HG03039 (cell line): ENCODE results near the gene RBBP7.

Experiments
- ATAC-seq: cut with Tn5 transposase; IDR thresholded peaks from one replicate; pipeline ENCODE4 v1.9.1; 2021; ENCODE audit warnings: mild to moderate bottlenecking, moderate library complexity; ENCODE audit not compliant: unreplicated experiment

Gene RBBP7

DNA sequence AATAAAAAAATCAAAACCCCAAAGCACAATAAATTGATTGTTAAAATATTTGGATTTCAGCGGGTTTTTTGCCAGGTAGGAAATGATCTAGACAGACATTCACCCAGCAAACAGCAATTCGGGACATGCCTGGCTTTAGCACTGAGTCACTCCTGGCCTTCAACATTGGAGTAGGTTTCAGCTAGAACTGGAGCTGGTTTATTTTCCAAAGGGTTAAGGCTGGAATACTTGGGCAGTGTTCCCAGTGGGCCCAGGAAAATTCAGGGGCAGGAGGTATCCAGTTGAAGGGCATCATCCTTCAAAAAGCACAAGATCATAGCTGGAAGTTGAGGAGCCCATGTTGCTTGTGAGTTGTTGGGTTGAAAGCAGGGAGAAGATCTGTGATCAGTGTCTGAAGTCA, 42.9 kb downstream of the RBBP7 start:
- ATAC-seq: no peak

DNA sequence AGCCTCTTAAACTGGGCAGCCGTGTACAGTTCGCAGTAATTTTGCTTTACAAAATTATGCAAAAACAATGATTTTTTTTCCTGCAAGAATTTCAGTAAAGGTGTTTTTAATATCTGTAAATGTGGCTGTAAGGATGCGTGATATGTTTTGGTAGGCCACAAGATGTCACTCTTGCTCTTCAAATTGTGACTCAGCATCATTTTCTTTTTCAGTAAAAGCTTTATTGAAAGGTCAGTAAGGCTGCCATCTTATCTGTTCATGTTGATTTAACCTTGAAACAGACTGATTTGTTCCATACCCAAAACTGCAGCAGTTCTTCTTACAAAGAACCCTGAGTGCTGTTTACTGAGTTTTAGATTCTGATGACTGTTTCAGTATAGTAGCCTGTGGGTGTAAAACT, 44.0 kb downstream of the RBBP7 start:
- ATAC-seq: no peak

DNA sequence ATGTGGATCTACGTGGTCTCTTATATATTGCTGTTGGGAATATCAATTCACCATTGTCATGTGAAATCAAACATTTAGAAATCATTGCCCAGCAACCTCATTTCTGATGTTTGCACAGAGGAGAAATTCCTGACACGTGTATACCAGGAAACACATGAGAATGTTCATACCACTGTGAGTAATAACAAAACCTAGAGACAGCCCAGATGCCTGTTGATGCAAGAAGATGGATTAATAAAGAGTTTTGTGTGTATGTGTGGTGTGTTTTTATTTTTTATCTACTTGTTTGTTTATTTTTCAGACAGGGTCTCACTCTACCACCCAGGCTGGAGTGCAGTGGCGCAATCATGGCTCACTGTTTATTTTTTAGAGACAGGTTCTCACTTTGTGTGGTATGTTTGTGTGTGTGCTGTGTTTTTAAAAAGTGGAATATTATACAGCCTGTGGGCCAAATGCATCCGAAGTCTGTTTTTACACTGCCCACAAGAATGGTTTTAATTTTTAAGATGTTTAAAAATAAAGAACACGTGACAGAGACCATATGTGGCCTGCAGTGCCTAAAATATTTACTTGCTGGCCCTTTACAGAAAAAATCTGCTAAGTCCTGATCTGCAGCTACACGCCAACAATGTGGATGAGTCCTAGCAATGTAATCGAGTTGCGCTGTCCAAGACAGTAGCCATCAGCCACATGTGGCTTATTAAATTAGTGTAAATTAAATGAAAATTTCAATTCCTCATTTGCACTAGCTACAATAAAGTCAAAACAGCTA, 44.7 kb downstream of the RBBP7 start:
- no peak for ATAC-seq

DNA sequence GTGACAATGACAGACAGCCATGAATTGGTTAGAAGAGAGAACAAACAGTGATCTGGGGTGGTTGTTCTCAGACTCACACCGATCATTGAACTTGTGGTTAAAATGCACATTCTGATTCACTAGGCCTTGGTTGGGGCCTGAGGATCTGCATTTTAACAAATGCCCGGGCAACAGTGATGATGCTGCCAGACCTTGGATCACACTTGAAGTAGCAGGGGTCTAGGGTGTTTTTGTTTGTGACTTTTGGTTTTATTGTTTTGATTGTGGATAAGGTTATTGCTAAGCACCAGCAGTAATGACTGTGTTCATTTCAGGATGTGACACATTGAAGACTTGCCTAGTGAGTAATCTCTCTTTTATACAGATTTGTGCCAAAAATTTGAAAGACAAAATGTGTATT, 47.4 kb downstream of the RBBP7 start:
- no peak for ATAC-seq

DNA sequence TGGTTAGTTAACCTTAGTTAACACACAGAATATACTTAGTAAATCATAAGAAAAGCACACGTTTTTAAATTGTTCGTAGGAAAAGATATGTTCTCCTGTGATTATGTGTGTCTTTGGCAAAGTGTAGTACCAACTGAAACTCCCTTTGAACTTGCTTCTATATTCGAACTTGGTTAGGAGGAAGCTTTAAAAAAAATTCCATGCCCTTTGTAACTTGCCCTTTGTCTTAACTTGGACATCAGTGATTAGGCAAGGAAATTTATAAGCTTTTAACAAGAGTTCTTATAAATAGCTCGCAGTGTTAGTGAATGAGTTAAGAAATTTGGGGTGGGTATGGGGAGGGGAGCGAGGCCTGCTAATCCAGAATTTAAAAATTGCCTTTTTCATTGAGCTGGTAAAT, 50.5 kb downstream of the RBBP7 start:
- no peak for ATAC-seq

DNA sequence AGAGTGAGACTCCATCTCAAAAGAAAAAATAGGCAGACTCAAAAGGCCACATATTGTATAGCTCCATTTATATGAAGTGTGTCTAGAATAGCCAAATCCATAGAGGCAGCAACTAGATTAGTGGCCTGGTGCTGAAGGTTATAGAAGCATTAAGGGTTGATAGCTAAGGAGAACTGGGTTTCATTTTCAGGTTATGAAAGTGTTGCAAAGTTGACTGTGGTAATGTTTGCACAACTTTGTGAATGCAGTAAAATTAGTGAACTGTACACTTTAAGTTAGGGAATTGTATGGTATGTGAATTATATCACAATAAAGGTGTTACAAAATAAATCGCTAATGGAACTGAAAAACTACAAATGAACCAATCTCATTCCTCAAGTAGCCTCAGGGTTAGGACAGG, 55.6 kb downstream of the RBBP7 start:
- no peak for ATAC-seq

DNA sequence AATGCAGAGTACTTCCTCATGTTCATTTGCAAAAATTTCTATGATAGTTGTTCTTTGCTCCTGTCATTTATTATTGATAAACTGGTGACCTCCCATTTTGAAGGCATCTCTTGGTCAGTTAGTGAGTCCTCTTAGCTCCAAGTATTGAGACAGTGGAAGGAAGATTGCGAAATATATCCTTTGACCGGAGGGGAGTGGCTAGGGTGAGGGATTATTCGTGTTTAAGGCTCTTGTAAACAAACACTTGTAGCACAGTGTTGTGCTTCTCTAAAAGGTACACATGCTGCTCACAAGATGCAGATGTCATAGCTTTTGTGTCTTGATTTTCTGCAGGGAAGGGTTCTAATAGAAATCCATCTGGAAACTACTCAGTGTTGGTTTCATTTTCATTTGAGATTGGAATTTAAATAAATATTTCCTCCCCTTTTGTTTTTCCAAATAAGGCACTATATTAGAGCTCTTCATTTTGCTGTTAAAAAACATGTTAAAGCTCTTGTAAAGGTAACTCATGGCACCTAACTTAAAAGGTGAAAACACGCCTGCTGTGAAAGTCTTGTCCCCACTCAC, 62.1 kb downstream of the RBBP7 start:
- ATAC-seq: no peak

DNA sequence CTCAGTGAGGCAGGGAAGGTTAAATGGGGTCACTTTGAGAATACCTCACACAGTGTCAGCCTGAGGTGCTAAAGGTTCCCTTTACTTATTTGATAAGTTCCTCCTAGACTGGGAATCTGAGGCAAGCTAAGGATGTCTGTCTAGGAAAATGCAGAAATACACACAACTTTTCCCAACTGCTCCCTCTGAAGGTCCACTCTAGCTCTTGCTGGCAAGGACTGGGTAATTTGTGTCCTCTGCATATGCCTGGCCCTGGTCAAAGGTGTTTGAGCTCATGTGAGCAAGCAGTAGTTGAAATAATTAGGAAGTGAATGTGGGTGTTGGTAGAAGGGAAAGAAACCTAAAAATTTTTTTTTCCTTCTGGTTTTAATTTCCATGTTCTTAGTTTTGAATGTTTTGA, 62.6 kb downstream of the RBBP7 start:
- no peak for ATAC-seq

DNA sequence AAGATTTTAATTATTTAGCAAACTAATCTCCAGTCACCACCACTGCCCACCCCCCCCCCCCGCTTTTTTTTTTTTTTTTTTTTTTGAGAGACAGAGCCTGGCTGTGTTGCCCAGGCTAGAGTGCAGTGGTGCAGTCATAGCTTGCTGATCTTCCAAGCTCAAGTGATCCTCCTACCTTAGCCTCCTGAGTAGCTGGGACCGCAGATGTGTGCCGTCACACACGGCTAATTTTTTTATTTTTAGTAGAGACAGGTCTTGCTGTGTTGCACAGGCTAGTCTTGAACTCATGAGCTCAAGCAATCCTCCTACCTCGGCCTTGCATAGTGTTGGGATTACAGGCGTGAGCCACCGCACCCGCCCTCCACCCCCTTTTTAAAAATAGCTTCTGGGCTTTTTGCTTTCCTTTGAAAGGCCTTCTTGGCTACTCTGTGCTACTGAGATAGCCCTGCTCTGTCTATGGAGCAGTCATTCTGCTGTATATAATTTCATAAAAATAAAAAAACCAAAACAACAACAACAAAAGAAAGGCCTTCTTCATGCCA, 65.2 kb downstream of the RBBP7 start:
- ATAC-seq: no peak

DNA sequence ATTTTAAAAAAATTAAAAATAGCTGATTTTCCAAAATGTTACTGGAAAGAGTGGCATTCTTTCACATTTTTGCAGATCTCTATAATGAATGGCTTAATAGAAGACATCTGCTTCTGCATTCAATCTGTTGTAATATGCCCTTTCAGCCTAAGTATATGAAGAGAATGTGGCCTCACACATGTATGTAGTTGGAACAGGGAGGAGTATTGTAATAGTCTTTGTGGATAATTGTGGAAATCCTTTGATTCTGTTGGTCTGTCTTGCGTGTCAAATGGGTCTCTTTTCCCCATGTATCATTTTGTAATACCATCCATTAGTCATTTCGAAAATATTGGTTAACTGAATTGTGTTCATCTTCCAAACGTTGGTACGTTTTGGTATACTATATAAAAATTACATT, 72.3 kb downstream of the RBBP7 start:
- ATAC-seq: no peak

DNA sequence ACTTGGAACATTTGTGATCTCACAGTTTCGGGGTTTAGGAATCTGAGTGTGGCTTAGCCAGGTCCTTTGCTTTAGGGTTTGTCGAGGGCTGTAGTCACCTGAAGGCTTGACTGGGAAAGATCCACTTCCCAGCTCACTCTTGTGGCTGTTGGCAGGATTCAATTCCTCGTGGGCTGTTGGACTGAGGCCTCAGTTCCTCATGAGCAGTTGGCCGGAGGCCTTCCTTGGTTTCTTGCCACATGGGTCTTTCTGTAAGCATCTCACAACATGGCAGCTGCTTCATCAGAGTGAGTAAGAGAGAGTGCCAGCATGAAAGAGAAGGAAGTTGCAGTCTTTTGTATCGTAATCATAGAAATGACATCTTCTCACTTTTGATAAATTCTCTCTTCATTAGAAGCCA, 72.8 kb downstream of the RBBP7 start:
- ATAC-seq: no peak

DNA sequence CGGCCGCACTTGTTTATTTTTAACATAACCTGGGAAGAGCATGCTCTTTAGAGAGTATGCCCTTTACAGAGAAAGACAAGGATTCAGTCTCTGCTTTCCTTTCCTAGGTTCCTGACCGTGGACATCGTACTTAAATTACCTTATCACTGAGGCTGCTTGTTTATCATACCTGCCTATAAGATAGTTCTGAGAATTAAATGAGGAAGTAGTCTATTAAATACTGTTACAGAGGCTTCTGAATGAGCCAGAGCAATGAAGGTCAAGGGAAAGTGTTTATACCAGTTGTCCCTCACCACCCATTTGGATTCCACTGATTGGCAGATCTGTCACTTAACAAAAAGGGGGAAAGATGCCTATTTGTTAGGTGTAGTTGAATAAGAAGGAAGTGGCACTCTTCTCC, 73.9 kb downstream of the RBBP7 start:
- no peak for ATAC-seq
